GM18867 (cell line): Measurements from ENCODE around the gene LAPTM5.
"Not testable (repeated sequence)": the region's sequence is repeated elsewhere in the genome, so short reads cannot be mapped to it uniquely, and the experiment has no call there.

Experiments
- ATAC-seq: cut with Tn5 transposase; IDR thresholded peaks from one replicate; pipeline ENCODE4 v1.9.1; 2021; ENCODE audit warnings: mild to moderate bottlenecking, moderate library complexity; ENCODE audit not compliant: unreplicated experiment

Gene LAPTM5

GRCh38 chr1:30698401-30698981, 59.1 kb downstream of the LAPTM5 start:
- ATAC-seq = no peak

- ATAC-seq = no peak
Observed at GRCh38 chr1:30697571-30698376, 59.8 kb downstream of the LAPTM5 start.

GRCh38 chr1:30696831-30697230, 60.7 kb downstream of the LAPTM5 start:
- no peak for ATAC-seq

DNA sequence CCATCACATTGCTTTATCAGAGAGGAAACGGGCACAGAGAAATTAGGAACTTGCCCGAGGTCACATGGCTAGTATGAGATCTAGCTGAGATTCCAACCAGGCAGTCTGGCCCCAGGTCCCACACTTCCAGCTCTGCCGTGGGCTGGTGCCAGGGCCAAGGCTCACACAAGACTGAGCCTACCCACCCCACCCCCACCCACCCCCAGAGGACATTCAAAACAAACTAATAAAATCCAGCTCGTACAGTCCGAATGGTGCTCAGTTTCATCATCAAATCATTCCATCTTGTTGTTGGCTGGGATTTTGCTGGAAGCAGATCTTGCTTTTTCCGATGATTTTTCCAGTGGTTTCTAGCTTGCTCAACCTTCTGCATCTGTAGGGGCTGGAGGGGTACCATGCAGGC, 62.1 kb downstream of the LAPTM5 start:
- no peak for ATAC-seq

- ATAC-seq = no peak
Observed at GRCh38 chr1:30694280-30695175, 63.0 kb downstream of the LAPTM5 start.

GRCh38 chr1:30693822-30694221, 63.8 kb downstream of the LAPTM5 start:
- ATAC-seq = no peak

DNA sequence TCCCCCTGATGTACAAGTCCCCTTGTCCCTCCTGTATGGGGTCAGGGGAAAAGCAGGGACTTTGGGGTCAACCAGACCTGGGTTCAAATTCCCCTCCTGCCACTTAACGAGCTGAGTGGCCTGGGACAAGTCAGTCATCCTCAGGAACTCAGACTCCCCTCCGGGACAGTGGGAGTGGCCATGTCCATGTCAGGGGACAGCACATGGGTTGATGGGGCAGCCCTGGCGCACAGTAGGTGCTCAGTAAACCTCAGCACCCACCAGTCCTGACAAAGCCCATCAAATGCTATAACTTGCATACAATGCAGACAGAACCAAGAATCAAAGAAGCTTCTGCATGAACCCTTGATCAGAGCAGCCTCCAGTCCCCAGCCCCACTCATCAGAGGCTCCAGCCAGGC, 64.2 kb downstream of the LAPTM5 start:
- ATAC-seq = no peak

GRCh38 chr1:30692948-30693301, 64.6 kb downstream of the LAPTM5 start:
- no peak for ATAC-seq

- ATAC-seq = no peak
Observed at GRCh38 chr1:30692201-30692947, 65.2 kb downstream of the LAPTM5 start.

- no peak for ATAC-seq
Observed at GRCh38 chr1:30691480-30691879, 66.1 kb downstream of the LAPTM5 start.

DNA sequence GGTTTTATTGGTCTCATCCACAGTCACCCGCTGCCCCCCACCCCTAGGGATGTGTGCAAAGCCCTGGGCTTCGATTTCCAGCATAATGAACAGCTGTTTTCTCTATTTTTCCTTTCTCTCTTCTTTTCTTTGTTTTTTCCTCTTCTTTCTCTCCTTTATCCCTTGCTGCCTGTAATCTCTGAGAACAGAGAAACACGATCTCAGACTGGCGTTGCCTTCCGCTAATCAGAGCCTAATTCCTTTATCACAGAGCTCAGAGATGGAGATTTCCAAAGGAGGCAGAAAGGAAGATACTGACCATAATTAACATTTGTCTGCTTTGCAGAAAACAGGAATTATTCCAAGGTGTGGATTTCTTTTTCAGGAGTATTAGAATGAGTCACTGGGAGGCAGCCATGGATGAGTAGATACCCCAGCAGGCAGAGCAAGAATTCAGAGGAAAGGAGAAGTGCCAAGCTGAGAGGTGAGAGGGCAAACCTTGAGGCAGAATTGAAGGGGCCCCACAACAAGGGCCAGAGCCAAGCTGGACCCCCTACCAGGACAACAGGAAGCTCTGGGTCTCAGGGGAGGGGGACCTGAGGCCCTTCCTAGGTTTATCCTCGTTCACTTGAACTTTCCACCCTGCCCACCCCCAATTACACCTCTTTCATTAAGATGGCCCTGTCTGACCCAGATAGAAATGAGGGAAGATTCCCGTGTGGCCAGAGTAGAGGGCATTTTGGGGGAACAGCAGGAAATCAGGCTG, 67.5 kb downstream of the LAPTM5 start:
- no peak for ATAC-seq

DNA sequence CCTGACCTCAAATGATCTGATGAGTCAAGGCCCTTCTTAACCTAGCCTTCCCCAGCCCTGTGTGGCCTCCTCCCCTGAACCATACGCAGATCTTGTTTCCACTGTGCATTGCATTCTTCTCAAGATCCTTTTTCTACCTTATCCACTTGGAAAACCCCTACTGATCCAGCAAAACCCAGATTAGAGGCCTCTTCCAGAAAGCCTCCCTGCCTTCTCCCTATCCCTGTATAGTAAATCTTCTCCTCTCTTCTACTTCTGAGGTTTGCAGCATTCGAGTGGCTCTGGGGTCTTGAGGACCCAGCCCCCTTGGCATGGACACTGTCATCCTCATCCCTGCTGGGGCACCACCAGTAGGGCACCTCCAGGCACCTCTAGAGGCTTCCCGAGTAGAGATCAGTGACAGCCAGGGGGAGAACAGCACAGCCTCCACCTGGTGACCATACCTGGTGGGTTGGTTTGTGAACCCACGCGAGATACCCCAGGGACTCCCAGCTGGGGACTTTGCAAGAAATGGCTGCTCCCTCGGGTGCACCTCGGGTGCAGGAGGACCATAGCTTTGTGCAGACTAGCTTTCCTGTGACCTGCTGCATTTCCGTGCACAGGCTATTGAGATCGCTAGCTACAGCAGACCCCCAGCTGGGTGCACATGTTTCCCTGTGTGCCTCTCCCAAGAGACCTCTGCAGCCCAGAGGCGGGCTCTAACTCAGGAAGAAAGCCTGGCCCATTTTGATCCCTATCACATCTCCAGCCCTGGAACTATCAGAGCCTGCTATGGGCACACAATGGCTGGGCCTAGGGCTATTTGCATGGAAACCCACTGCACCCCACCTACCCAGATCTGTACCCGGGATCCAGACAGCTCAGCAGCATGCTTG, 68.4 kb downstream of the LAPTM5 start:
- ATAC-seq = no peak

DNA sequence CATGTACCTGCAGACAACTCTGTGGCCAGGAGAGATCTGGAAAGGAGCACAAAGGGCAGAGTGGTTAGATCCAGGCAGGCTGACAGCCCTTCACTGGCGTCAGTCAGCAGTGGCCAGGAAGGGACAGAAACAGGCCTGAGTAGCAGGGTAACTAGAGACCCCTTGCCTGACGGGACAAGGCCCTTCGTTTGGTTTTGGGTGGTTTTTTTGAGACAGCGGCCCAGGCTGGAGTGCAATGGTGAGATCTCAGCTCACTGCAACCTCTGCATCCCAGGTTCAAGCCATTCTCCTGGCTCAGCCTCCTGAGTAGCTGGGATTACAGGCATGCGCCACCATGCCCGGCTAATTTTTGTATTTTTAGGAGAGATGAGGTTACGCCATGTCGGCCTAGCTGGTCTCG, 69.1 kb downstream of the LAPTM5 start:
- not testable (repeated sequence) for ATAC-seq

DNA sequence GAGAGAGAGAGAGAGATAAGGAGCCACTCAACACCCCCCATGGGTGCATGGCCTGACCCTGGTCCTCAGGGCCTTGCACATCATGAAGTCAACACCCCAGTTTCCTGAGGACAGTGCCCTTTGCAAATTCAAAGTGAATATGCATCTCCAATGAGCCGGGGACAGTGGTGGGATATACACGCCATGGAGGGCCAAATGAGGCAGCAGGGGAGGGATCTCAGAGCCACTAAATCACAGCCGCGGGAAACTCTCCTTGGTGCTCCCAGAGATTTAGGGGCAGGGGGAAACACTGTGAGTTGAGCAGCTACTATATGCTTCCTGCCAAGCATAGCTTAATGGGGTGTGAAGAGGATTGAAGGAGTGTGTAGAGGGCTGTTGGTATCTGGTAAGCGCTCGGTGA, 69.7 kb downstream of the LAPTM5 start:
- no peak for ATAC-seq

- no peak for ATAC-seq
Observed at GRCh38 chr1:30686236-30686935, 71.2 kb downstream of the LAPTM5 start.

- ATAC-seq = no peak
Observed at GRCh38 chr1:30685796-30686165, 71.8 kb downstream of the LAPTM5 start.

DNA sequence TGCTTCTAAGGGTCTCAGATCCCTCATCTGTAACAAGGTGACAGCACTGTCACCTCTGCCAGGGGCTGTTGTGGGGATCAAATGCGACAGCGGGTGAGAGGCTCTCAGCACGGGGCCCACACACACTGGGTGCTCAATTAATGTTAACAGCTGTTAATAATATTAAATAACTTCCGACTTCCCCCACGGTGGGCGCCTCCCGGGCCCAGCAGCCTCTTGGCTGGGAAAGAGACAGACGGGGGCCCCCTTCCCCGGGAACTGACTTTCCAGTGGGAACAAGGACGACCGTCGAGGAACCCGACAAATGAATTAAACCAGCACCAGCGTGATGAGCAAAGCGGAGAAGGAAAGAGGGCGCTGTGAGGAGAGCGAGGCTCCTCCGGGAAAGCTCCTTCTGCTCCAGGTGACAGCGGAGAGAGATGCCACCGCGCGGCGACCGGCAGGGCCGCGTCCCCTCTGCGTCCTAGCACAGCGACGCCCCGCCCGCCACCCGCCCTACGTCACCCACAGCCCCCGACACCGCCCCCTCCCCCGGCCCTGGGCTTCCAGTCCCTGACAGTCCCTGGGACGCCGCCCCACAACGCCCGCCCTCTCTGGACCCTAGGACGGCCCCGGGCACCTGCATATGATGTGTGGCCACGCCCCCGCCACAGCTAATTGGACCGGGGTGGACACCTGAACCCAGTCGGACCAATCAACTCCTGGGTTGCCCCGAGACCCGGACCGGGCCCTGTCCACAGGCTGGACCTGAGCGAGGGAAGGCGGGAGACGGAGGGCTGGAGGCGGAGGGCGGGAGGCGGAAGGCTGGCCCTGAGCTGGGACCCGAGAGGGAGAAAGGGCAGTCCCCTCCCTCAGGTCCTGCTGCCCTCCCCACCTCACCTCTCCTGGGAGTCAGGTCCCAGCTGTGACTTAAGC, 72.4 kb downstream of the LAPTM5 start:
- ATAC-seq = no peak

DNA sequence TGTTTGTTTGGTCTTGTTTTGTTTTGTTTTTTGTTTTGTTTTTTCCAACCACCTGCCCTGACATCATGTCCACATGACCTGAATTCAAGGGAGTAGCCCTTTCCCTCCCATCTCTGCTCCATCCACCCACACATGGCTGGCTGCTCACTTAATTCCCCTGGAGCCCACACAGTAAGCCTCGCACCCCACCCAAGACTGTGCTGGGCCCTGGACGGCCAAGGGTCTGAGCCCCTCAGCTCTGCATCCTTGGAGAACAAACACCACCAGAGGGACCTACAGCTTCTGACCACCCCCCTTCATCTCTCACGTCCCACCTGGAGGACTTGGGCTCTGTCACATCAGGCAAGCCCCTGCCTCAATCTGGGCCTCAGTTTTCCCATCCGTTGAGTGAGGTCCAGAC, 73.3 kb downstream of the LAPTM5 start:
- ATAC-seq = no peak
